Fibroblast of peridontal ligament (primary cell): Measurements from ENCODE around the gene WDR90.

Experiments used
- DNase-seq: peaks from one replicate; pipeline ENCODE4 v3.0.0-alpha.2; 2010; ENCODE audit errors: extremely low read depth

WDR90 gene

GRCh38 chr16:638836-639235, 10.3 kb upstream of the WDR90 start:
- no peak for DNase-seq

DNA sequence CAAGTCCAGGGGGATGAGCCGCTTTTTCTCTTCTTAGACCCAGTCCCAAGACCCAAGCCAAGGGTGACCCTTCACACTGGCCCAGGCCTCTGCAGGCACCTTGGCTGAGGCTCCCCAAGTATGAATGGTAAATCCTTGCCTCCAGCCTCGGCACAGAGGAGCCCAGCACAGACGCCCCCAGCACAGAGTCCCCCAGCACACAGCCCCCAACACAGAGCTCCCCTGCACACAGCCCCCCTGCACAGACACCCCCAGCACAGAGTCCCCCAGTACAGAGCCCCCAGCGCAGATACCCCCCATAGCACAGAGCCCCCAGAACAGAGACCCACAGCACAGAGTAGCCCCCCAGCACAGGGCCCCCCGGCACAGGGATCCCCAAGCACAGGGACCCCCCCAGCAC, 8.6 kb upstream of the WDR90 start:
- no peak for DNase-seq

GRCh38 chr16:641326-642188, 7.6 kb upstream of the WDR90 start, which contains the start of gene MCRIP2:
Gene MCRIP2, plus strand, starts transcription at chr16:641828. Its CDS starts 164 bp downstream, at chr16:641992.
- DNase-seq = peak; percentile 60

DNA sequence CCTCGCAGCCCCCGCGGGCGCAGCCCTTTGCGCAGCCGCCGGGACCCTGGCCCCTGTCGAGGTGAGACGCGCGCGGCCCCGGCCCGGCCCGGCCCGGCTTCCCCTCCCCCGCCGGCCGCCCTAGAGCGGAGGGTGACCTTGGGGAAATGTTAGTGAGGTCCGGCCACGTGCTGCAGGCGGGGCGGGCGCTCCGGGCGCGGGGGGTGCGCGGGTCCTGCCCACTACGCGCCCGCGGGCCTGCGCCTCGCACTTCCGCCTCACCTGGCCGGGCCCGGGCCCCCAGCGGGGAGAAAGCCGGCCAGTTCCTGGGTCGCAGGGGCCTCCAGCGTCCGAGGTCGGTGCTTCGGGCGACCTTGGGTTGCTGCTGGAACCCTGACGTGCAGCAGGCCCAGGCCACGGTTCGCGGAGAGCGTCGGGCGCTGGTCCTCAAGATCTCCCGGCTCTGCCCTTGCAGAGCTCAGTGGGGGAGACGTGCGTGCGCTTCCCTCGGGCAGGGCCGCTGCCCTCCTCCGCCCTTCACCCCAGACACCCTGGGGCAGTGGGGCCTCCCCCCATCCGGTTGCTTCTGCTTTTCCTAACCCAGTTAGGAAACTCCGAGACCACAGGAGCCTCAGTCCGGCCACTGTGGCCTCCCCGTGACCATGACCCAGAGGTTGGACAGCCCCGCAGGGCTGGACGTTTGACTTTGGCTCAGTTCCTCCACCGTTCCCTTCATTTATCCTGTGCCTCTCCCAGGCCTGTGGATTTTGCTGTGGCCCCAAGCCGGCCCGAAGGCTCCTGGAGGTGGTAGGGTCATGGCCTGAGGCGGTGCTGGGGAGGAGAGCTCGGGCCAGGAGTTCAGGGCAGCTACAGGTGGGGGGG, 6.7 kb upstream of the WDR90 start:
- DNase-seq = no peak

DNA sequence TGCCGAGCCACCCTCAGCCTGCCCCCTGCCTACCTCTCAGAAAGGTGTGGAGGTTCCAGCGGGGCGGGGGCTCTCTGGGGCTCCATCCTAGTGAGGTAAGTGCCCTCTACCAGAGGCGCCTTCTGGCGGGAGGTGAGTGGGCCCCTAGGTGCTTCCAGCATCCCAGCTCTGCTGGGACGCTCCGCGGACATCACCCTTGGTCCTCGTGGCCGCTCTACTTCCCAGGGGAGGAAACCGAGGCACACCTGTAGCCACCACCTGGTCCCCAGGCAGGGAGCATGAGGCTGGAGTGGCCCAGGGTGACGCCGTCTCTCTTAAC, 6.2 kb upstream of the WDR90 start:
- no peak for DNase-seq

DNA sequence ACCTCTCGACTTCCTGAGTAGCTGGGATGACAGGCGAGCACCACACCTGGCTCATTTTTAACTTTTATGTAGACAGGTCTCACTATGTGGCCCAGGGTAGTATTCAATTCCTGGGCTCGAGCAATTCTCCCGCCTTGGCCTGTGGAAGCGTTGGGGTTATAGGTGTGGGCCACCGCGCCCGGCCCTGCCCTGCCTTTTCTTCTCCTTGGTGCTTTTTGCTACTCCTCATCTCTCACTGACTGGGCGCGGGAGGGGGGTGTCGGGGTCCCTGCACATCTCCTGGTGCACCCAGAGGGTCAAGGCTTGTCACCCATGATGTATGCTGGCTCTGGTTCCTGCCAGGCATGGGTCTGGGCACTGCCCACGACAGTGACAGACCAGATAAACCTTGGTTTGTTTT, 4.6 kb upstream of the WDR90 start:
- DNase-seq = no peak

DNA sequence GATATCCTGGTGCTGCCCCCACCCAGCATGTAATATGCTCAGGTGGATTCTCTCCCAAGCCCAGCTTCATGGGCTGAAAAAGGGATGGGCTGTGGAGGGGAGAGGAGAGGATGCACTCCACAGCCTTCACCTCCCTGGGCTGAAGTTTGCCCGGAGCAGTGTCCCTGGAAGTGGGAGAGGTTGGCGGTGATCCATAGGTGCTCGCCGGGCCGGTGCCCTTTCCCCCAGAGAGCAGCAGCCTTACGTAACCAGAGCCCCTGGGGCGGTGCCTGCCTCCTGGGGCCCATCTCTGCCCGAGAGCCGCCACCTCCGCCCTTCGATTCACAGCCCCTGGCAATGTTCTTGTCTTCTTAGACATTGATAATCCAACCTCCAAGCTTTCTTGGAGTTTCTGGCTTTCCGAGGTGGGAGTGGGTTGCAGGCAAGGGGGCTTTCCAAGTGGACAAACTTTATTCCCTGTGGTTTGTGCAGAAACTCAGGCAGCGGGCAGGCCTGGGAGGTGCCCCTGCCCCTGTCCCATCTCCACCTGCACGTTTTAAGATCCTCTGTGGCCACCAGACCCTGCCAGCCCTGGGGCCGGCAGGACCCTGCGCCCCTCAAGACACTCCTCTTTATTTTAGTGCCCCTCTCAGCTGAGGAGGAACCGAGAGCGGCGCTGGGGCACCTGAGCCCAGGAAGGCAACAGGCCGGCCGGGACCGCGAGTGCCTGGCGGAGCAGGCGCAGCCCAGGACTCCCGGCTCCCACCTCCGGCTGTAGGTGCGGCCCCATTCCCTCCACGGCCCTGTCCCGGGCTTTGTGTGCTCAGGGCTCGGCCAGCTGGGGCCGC, 3.1 kb upstream of the WDR90 start:
- DNase-seq = no peak

DNA sequence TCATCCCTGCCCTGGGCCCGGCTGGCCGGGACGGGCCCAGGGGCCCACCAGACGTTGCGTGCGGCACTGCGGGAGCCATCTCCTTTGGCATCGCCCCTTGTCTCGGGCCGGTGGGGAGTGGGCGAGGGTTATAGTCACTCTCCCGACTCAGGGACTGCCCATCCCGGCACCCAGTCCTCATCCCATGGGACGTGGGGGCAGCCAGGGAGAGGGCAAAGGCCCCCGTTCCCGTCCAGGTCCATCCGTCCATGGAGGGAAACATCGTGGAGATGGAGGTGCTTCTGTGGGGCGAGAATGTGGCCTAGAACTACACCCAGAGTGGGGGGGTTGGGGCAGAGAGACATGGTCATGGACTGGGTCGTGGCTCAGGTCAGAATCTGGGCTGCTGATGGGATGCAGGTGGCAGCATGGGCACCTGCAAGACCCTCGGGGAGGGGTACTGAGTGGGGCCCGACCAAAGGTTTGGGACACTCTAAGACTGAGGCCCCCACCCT, 2.4 kb upstream of the WDR90 start:
- no peak for DNase-seq

DNA sequence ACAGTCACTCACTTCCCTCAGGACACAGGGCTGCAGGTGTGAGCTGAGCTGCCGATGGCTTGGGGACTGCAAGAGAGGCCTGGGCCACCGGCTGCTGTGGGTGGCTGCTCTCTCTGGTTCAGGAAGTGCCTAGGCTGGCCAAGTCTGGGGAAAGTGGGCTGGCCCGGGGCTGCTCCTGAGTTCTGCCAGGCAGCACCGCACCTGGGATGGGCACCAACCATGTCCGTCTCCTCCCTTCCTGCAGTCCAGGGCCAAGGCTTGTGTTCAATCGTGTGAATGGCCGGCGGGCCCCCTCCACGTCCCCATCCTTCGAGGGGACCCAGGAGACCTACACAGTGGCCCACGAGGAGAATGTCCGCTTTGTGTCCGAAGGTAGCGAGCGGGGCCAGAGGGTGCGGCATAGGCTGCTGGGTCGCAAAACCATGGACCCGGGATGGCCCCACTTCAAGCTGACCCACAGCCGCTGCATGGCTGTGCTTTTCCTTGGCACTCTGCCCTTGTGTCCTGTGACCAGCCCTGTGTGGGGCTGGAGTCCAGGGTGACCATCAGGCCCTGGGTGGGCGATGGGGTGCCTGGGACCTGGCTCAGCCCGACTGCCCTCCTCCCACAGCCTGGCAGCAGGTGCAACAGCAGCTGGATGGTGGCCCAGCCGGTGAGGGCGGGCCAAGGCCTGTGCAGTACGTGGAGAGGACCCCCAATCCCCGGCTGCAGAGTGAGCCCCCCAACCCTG, 1.8 kb upstream of the WDR90 start:
- no peak for DNase-seq

DNA sequence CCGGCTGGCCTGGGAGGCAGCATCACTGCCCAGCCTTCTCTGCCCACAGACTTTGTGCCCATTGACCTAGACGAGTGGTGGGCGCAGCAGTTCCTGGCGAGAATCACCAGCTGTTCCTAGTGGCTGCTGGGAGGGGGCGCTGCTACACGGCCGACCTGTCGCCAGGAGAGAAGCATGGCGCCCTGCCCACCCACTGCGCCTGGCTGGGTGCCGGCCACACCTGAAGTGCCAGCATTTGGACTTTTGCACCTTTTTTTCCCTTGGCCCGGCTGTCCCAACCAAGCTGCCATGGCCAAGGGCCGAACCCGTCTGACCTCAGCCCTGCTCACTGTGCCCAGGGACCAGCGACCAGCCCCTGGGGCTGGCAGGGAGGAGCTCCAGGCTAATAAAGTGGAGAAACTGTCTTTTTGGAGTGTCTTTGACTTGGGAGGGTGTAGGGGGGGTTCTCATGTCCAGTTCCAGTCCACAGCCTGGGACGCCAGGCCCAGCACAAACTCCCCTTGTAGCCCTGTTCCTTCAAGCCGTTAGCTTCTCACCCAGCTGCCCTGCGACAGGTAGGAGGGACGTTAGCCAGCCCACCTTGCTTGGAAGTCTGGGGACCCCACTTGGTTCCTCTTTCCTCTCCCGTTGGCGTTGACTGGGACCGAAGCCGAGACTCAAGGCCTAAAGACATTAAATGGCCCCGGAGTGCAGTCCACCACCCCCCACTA, 939 bp upstream of the WDR90 start:
- no peak for DNase-seq

GRCh38 chr16:649631-650030, 466 bp downstream of the WDR90 start:
- DNase-seq = no peak

GRCh38 chr16:651844-652243, 2.7 kb downstream of the WDR90 start:
- DNase-seq = no peak

DNA sequence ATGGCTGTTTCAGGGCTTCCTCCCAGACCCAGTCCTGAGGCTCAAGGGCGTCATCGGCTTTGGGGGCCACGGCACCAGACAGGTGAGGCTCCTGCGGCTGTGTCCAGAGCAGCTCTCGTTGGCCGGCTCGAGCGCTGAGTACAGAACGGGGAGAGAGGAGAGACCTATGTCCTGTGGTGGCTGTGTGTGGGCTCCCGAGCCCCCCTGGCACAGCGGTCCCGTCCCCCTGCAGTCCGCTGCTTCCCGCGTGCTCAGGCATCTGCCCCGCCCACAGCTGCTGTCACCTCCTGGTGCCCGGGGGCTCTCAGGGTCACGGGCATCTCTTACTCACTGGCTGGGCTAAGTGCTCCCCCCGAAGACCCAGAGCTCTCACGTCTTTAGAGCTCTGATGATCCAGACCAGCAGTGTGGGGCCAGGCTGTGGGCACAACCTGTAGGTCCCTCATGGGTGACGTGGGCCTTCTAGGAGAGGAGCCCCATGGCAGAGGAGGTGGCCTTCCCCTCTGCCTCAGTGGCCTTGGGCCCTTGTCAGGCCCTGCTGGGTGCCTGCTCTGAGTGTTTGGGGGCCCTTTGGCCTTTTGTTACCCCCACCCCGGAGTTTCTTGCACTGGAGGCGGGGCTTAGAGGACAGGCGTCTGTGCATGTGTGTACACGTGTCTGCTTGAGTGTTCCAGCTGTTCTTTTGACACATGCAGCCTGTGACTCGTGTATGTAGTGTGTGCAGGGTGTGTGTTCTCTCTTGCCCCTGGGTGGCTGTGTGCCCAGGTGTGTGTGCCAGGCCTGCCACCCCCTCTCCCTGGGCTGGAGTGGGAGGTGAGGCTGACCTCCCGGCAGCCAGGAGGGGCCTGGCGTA, 3.5 kb downstream of the WDR90 start:
- DNase-seq = no peak

- no peak for DNase-seq
Observed at GRCh38 chr16:654034-654433, 4.9 kb downstream of the WDR90 start.

GRCh38 chr16:657487-657886, 8.3 kb downstream of the WDR90 start:
- no peak for DNase-seq

- no peak for DNase-seq
Observed at GRCh38 chr16:658679-659571, 9.8 kb downstream of the WDR90 start.

DNA sequence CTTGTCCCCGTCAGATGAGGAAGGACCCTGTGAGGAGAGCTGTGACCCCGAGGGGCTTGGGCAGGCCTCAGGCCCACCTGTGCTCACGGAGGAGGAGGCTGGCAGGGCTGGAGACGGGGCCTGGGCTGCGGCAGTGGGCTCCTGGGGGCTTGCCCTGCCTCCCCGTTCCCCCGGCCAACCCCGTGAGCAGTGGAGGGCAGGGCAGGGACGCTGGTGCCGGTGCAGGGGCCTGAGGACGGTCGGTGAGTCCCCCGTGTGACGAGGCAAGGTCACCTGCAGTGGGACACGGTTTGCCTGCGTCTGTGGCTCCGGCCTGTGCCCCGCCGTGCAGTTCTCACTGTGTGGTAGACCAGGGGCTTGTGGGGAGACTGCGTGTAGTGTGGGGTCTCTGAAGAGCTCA, 10.5 kb downstream of the WDR90 start:
- no peak for DNase-seq

- no peak for DNase-seq
Observed at GRCh38 chr16:660132-660458, 10.9 kb downstream of the WDR90 start.
